ENCODE measurements around the gene CUBN. TPM values are rescaled to one million over a fixed set of nuclear protein-coding genes. Genes with fewer than 3 reads are reported as not detected.

CUBN gene
- polyA plus RNA-seq, 2 of the 4 experiments (the other 2 are of a cell fraction) = 0.08 to 0.28 TPM

- TF ChIP-seq BCL3 (IDR thresholded peaks at IDR 0.05) (no peak), POLR2AphosphoS2 (conservative IDR thresholded peaks at IDR 0.05; ENCODE audit: low read length) (no peak)
These were observed 124.7 kb downstream of the CUBN start (continued) for GRCh38 chr10:17004801-17005380.

- no peak overlapping the region for H3K4me3 ChIP-seq
- no peak for DNase-seq (ENCODE audit: low read depth in 1 of 2, low spot score in 1 of 2)
- H3K4me2 ChIP-seq = no peak overlapping the region
- H3K27ac ChIP-seq = no peak overlapping the region
- ATAC-seq = no peak
- FAIRE-seq = no peak
- ChIA-PET POLR2A (no interaction called here), CTCF (interaction anchor here (0.7 kb wide), 2 partner anchors 11 to 33 kb away, joined by 3 to 5 read pairs; no protein-coding TSS in a partner anchor)
- H3K9me3 ChIP-seq = no peaks in the 10 kb centered on the region
- 53% methylated on average over 7 of the region's 7 CpGs for WGBS (ENCODE audit: missing lambda C conversion rate)
- TF ChIP-seq NFE2L2 (conservative IDR thresholded peaks at IDR 0.05; ENCODE audit: low read length) (no peak), BHLHE40 (IDR thresholded peaks at IDR 0.05; ENCODE audit: low read depth, low read length) (no peak), HOXA7 (CRISPR knock-in tag; IDR thresholded peaks at IDR 0.05) (no peak), JUNB (IDR thresholded peaks at IDR 0.05) (no peak), CTCF (IDR thresholded peaks at IDR 0.05) (no peak), NR3C1 (IDR thresholded peaks at IDR 0.05) (no peak)
- H3K4me1 ChIP-seq = no peaks in the 10 kb centered on the region
These were observed 125.8 kb downstream of the CUBN start for GRCh38 chr10:17003651-17004286.

- no peak overlapping the region for H3K4me3 ChIP-seq
- no peak overlapping the region for H3K27ac ChIP-seq
- ATAC-seq = no peak
- H3K4me1 ChIP-seq = no peaks in the 10 kb centered on the region
- no peak overlapping the region for H3K4me2 ChIP-seq
- 55% methylated on average over 7 of the region's 7 CpGs for WGBS (ENCODE audit: missing lambda C conversion rate)
- no peak for DNase-seq (ENCODE audit: low read depth in 1 of 2, low spot score in 1 of 2)
- POLR2A ChIA-PET = no interaction called here
- FAIRE-seq = no peak
- CTCF ChIA-PET = no interaction called here
- TF ChIP-seq REST (IDR thresholded peaks at IDR 0.05) (no peak), SREBF2 (IDR thresholded peaks at IDR 0.05) (no peak), RAD21 (conservative IDR thresholded peaks at IDR 0.05 in 1 of 2, IDR thresholded peaks at IDR 0.05 in 1 of 2) (no peak), CTCF (IDR thresholded peaks at IDR 0.05) (no peak), FOSB (CRISPR knock-in tag; IDR thresholded peaks at IDR 0.05) (no peak), ZNF302 (CRISPR knock-in tag; IDR thresholded peaks at IDR 0.05) (no peak), RARB (CRISPR knock-in tag; IDR thresholded peaks at IDR 0.05) (no peak), HOXB5 (CRISPR knock-in tag; IDR thresholded peaks at IDR 0.05) (no peak), FOXS1 (CRISPR knock-in tag; IDR thresholded peaks at IDR 0.05) (no peak), EP300 (IDR thresholded peaks at IDR 0.05) (no peak), TP53 (CRISPR knock-in tag; IDR thresholded peaks at IDR 0.05) (no peak), ELK1 (IDR thresholded peaks at IDR 0.05; ENCODE audit: low read depth, low read length) (no peak), JUNB (IDR thresholded peaks at IDR 0.05) (no peak), KDM5A (IDR thresholded peaks at IDR 0.05) (no peak), SMC3 (IDR thresholded peaks at IDR 0.05) (no peak), POLR2AphosphoS2 (conservative IDR thresholded peaks at IDR 0.05; ENCODE audit: low read length) (no peak)
- H3K9me3 ChIP-seq = no peaks in the 10 kb centered on the region
These were observed 126.5 kb downstream of the CUBN start for GRCh38 chr10:17003151-17003550.
